ENCODE results near the gene CDK1.
A peak's percentile ranks its signal among the peaks of the same experiment; 100 is the strongest.

Gene CDK1

GRCh38 chr10:60778214-60778970 lies at the start of gene CDK1:
TSS of gene CDK1 (plus strand) at chr10:60778478. CDS start at chr10:60780166, 1,688 bp downstream.
- Mint-ChIP-seq H3K36me3 (peaks cover 52% of the 10 kb centered on the region), H3K27ac (peak within 1 kb of the TSS; percentile 97), H3K4me3 (peak within 1 kb of the TSS; percentile 94), H3K9me3 (no peaks in the 10 kb centered on the region), H3K4me1 (peaks cover 7% of the 10 kb centered on the region)
- DNase-seq (ENCODE audit: low spot score in 2 of 2) (peak; percentile 83 to 97), ATAC-seq (peak; percentile 99)

- Mint-ChIP-seq H3K4me3 (no peak overlapping the region), H3K4me1 (peaks cover 38% of the 10 kb centered on the region), H3K9me3 (peaks cover 6% of the 10 kb centered on the region), H3K27ac (no peak overlapping the region), H3K36me3 (no peaks in the 10 kb centered on the region)
- DNase-seq (ENCODE audit: low spot score in 2 of 2) (no peak), ATAC-seq (no peak)
Observed at GRCh38 chr10:60729106-60729505, 49.2 kb upstream of the CDK1 start.

- DNase-seq (ENCODE audit: low spot score in 2 of 2), result peak in 1 of 2 donors; percentile 57
- H3K9me3 Mint-ChIP-seq, result no peaks in the 10 kb centered on the region
- peak overlapping the region; percentile 78 for H3K4me3 Mint-ChIP-seq
- H3K4me1 Mint-ChIP-seq, result peaks cover 26% of the 10 kb centered on the region
- H3K27ac Mint-ChIP-seq, result peak overlapping the region; percentile 7
- no peaks in the 10 kb centered on the region for H3K36me3 Mint-ChIP-seq
- peak; percentile 61 for ATAC-seq
Observed at GRCh38 chr10:60731134-60731885, 47.0 kb upstream of the CDK1 start.

- Mint-ChIP-seq H3K36me3 (no peaks in the 10 kb centered on the region), H3K9me3 (no peaks in the 10 kb centered on the region), H3K4me3 (peak overlapping the region; percentile 78), H3K4me1 (peaks cover 26% of the 10 kb centered on the region), H3K27ac (peak overlapping the region; percentile 50)
- DNase-seq (ENCODE audit: low spot score in 2 of 2) (no peak), ATAC-seq (peak; percentile 17)
Observed at GRCh38 chr10:60732198-60732806, 46.0 kb upstream of the CDK1 start.

- peaks cover 21% of the 10 kb centered on the region for H3K4me1 Mint-ChIP-seq
- H3K4me3 Mint-ChIP-seq, result peak overlapping the region; percentile 78
- DNase-seq (ENCODE audit: low spot score in 2 of 2), result peak; percentile 24 to 64
Observed at GRCh38 chr10:60732807-60733516, 45.3 kb upstream of the CDK1 start.

GRCh38 chr10:60733517-60733822 lies 44.8 kb upstream of the CDK1 start:
- no peaks in the 10 kb centered on the region for H3K9me3 Mint-ChIP-seq

More at GRCh38 chr10:60732807-60733516, 45.3 kb upstream of the CDK1 start:
- H3K27ac Mint-ChIP-seq, result peak overlapping the region; percentile 50
- peak; percentile 81 for ATAC-seq
- H3K36me3 Mint-ChIP-seq, result no peaks in the 10 kb centered on the region
- H3K9me3 Mint-ChIP-seq, result no peaks in the 10 kb centered on the region

GRCh38 chr10:60733826-60734225 lies 44.5 kb upstream of the CDK1 start:
- no peaks in the 10 kb centered on the region for H3K9me3 Mint-ChIP-seq
- H3K4me3 Mint-ChIP-seq, result peak overlapping the region; percentile 78
- peaks cover 20% of the 10 kb centered on the region for H3K4me1 Mint-ChIP-seq
- no peaks in the 10 kb centered on the region for H3K36me3 Mint-ChIP-seq
- DNase-seq (ENCODE audit: low spot score in 2 of 2), result no peak
- H3K27ac Mint-ChIP-seq, result no peak overlapping the region
- ATAC-seq, result no peak

More at GRCh38 chr10:60733517-60733822, 44.8 kb upstream of the CDK1 start:
- H3K4me1 Mint-ChIP-seq, result peaks cover 20% of the 10 kb centered on the region
- H3K36me3 Mint-ChIP-seq, result no peaks in the 10 kb centered on the region
- ATAC-seq, result no peak
- no peak for DNase-seq (ENCODE audit: low spot score in 2 of 2)
- peak overlapping the region; percentile 78 for H3K4me3 Mint-ChIP-seq
- no peak overlapping the region for H3K27ac Mint-ChIP-seq

GRCh38 chr10:60734226-60734625 lies 44.1 kb upstream of the CDK1 start:
- Mint-ChIP-seq H3K9me3 (no peaks in the 10 kb centered on the region), H3K27ac (no peak overlapping the region), H3K4me3 (peak overlapping the region; percentile 78), H3K4me1 (peaks cover 18% of the 10 kb centered on the region), H3K36me3 (no peaks in the 10 kb centered on the region)
- no peak for DNase-seq (ENCODE audit: low spot score in 2 of 2)
- no peak for ATAC-seq

- ATAC-seq (no peak), DNase-seq (ENCODE audit: low spot score in 2 of 2) (no peak)
- Mint-ChIP-seq H3K36me3 (no peaks in the 10 kb centered on the region), H3K4me3 (no peak overlapping the region), H3K27ac (no peak overlapping the region), H3K9me3 (no peaks in the 10 kb centered on the region), H3K4me1 (peaks cover 11% of the 10 kb centered on the region)
Observed at GRCh38 chr10:60735244-60735643, 43.0 kb upstream of the CDK1 start.

- Mint-ChIP-seq H3K27ac (no peak overlapping the region), H3K4me1 (peaks cover 1% of the 10 kb centered on the region), H3K9me3 (no peaks in the 10 kb centered on the region), H3K4me3 (no peak overlapping the region), H3K36me3 (no peaks in the 10 kb centered on the region)
- ATAC-seq, result no peak
- DNase-seq (ENCODE audit: low spot score in 2 of 2), result no peak
Observed at GRCh38 chr10:60737242-60737641, 41.0 kb upstream of the CDK1 start.

- no peaks in the 10 kb centered on the region for H3K36me3 Mint-ChIP-seq
- H3K27ac Mint-ChIP-seq, result no peak overlapping the region
- ATAC-seq (no peak), DNase-seq (ENCODE audit: low spot score in 2 of 2) (no peak)
- no peaks in the 10 kb centered on the region for H3K9me3 Mint-ChIP-seq
- H3K4me1 Mint-ChIP-seq, result no peaks in the 10 kb centered on the region
- H3K4me3 Mint-ChIP-seq, result no peak overlapping the region
Observed at GRCh38 chr10:60739558-60739957, 38.7 kb upstream of the CDK1 start.

- DNase-seq (ENCODE audit: low spot score in 2 of 2) (no peak), ATAC-seq (no peak)
- Mint-ChIP-seq H3K4me1 (no peaks in the 10 kb centered on the region), H3K27ac (no peak overlapping the region), H3K4me3 (no peak overlapping the region), H3K36me3 (no peaks in the 10 kb centered on the region), H3K9me3 (no peaks in the 10 kb centered on the region)
Observed at GRCh38 chr10:60742512-60742911, 35.8 kb upstream of the CDK1 start.

GRCh38 chr10:60747817-60748469 lies 30.3 kb upstream of the CDK1 start:
- H3K4me1 Mint-ChIP-seq, result no peaks in the 10 kb centered on the region
- H3K36me3 Mint-ChIP-seq, result no peaks in the 10 kb centered on the region
- H3K27ac Mint-ChIP-seq, result no peak overlapping the region
- H3K9me3 Mint-ChIP-seq, result no peaks in the 10 kb centered on the region
- no peak overlapping the region for H3K4me3 Mint-ChIP-seq
- DNase-seq (ENCODE audit: low spot score in 2 of 2) (no peak), ATAC-seq (no peak)

GRCh38 chr10:60753152-60753551 lies 25.1 kb upstream of the CDK1 start:
- Mint-ChIP-seq H3K9me3 (no peaks in the 10 kb centered on the region), H3K4me3 (no peak overlapping the region), H3K27ac (no peak overlapping the region), H3K36me3 (no peaks in the 10 kb centered on the region), H3K4me1 (no peaks in the 10 kb centered on the region)
- ATAC-seq (no peak), DNase-seq (ENCODE audit: low spot score in 2 of 2) (no peak)

GRCh38 chr10:60753817-60754216 lies 24.5 kb upstream of the CDK1 start:
- Mint-ChIP-seq H3K9me3 (no peaks in the 10 kb centered on the region), H3K4me3 (no peak overlapping the region), H3K27ac (no peak overlapping the region), H3K4me1 (no peaks in the 10 kb centered on the region), H3K36me3 (no peaks in the 10 kb centered on the region)
- ATAC-seq, result no peak
- no peak for DNase-seq (ENCODE audit: low spot score in 2 of 2)

Measured in stimulated activated effector memory CD8-positive, alpha-beta T cell treated with anti-CD3 and anti-CD28 coated beads, Interleukin-12 subunit alpha, Interleukin-12 subunit beta, amount 100 ng/mL, for 72 hours (primary cell).